GM19438 (cell line): ENCODE data around the gene SERPINA12.

Experiments used
- ATAC-seq: cut with Tn5 transposase; IDR thresholded peaks from one replicate; pipeline ENCODE4 v1.9.1; 2021; ENCODE audit warnings: low read depth; ENCODE audit not compliant: unreplicated experiment

The SERPINA12 gene, protein sequence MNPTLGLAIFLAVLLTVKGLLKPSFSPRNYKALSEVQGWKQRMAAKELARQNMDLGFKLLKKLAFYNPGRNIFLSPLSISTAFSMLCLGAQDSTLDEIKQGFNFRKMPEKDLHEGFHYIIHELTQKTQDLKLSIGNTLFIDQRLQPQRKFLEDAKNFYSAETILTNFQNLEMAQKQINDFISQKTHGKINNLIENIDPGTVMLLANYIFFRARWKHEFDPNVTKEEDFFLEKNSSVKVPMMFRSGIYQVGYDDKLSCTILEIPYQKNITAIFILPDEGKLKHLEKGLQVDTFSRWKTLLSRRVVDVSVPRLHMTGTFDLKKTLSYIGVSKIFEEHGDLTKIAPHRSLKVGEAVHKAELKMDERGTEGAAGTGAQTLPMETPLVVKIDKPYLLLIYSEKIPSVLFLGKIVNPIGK

DNA sequence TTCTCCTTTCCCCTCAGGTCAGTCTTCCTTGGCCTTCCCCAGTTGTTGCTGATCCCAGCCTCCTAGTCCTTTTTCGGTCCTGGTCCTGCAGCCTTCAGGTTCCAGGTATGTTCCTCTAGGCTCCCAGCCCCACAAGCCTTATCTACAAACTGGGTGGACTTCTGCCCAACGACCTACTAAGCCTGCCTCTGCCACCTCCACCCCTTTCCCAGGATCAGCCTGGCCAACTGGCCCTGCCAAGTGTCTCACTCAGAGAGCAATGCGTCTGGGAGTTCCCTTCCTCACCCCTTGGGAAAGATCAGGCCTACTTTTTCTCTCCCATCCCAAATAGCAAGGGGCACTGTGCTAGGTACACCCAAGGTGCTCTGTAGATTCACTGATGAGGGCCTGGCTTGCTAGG lies at the start of gene SERPINA12:
Gene SERPINA12, minus strand, starts transcription at position 114 of the 400 bp plus-strand sequence. CDS start 11,072 bp downstream, outside the sequence.
- ATAC-seq = no peak

DNA sequence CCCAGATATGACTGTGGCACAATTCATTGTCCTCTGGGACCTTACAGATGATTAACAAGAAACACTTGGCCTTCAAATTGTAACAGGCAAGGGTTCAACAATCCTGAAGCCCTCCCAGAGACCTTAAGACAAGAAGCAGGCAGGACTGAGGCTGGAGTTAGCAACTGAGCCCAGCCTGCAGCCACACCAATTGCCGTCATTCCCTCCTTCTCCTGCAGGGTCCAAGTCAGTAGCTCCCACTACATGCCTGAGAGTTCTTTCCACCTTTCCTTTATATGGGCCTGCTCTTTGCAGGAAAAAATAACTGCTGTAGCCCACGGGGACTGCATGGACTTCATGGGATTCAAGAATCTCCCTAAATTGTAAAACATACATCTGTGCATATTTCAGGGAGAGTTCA lies 49.6 kb upstream of the SERPINA12 start:
- no peak for ATAC-seq

DNA sequence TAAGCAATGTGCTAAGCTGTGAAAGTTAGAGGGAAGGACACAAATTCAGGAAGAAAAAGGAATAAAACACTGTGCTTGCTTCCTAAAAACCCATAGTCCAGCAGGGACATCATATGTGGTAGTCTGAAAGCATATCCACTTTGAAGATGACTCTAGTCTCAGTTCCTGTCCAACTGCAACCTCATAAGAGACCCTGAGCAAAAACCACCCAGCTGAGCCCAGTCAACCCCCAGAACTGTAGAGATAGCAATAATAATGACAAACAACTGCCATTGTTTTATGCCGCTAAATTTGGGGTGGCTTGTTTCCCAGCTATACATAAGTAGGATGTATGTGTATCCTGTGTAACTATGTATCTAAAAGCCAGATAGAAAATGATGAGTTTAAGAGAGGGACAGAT lies 48.1 kb upstream of the SERPINA12 start:
- ATAC-seq = no peak

DNA sequence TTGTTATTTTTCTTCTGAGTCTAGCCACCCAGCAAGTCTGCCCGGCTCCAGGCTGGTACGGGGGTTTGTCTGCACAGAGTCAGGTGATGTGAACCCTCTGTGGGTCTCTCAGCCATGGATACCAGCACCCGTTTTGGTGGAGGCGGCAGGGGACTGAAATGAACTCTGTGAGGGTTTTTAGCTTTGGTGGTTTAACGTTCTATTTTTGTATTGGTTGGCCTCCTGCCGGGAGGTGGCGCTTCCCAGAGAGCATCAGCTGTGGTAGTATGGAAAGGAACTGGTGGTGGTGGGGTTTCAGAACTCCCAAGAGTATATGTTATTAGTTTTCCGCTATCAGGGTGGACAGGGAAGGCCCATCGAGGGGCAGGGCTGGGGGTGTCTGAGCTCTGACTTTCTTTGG lies 46.7 kb upstream of the SERPINA12 start:
- ATAC-seq = no peak

DNA sequence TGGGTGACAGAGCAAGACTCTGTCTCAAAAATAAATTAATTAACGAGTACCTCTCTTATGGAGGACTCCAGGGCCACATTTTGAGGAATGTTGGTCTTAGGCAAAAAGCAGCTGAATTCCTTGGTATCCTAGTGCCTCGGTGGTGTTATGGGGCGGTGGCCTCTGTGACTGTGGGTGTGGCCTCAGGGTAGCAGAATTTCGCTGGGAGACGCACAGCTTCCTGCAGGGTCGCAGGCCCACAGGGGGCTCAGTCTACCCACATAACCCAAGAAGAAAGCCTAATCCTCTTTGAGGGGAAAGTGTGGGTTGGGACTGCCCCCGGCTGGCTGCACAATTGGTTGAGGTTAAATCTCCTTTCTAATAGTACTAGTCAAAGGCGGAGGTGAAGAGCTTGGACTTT lies 40.8 kb upstream of the SERPINA12 start:
- ATAC-seq = no peak

DNA sequence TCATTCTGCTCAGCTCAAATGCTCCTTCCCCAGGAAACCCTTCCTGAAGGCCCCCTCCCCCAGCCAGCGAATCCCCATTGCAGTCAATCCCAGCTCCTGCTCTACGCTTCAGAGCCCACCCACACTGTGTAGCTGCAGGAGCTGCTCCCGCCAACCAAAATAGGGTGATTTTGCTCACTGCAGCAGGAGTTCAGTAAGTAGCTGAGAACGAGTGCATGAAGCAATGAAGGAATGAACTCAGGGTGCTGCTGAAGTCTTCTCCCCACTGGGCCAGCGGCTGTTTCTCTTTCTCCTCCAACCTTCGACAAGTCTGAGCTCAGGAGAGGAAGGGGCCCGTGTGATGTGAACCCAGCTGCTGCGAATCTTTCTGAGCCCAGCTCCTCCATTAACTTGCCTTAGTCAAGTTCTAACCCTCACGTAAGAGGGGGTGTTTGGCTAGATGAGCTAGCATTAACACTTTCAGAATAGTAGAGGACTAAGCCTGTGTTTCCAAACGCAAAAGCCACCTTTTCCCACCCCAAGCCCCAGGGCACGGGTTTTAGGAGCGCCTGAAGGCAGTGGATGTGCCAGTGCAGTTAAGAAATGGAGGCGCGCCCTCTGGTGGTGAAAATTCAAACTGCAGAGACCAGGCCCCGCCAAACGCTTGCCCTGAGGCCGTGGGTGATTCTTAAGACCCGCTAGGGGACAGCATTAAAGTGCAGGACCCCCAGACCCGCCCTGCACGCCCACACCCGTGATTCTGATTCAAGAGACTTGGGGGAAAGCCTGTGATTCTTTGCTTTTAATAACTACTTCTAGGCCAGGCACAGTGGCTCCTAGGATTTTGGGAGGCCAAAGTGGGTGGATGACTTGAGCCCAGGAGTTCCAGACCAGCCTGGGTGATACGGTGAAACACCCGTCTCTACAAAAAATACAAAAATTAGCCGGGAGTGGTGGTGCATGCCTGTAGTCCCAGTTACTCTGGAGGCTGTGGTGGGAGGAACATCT lies 40.0 kb upstream of the SERPINA12 start:
- no peak for ATAC-seq

DNA sequence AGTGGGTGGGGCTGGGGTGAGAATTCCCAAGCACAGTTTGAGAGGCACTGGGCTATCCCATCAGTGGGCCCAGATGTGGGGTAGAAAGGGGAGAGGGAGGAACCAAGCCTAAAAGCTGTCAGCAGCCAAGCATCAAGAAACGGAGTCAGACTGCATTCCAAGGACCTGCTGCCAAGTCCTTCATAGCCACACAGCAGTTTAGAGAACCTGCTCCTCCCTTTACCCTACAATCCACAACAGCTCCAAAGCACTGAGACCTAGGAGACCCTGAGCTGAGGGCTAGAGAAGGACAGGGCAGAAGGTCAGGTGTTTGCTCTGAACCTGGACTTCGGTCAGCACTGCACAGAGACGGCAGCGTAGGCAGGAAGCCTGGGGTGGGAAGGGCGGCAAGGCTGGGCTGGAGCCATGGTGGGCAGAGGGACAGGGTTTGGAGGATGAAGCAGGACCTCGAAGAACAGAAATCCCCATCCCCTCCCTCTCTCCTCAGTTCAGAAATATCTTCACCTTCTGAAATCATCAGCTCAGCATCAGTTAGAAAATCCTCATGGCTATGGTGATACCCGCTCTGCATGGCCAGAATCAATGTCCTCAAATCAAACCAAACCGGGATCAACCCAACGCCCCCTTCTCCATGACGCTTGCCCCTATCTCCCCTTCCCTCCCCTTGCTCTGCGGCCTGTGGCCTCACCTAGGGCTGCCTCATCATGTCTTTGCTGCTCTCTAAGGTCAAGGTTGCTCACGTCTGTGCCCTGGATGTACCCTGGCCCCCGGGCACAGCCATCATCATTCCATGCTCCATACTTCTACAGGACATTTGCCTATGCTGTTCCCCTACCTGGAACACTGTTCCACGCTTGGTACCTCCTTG lies 39.1 kb upstream of the SERPINA12 start:
- ATAC-seq = no peak

DNA sequence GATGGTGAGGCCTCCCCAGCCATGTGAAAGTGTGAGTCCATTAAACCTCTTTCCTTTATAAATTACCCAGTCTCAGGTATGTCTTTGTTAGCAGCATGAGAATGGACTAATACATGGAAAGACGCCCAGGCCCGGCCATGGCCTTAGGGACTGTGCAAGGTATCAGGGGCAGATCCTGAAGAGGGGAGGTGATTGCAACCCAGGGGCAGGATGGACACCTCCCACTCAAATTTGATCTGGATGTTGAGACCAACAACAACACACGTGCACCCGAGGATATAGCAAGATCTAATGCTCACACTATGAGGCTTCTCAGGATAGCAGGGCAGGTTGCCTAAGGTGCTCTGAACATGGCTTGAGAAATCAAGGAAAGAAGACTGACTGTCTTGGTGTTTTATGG lies 38.5 kb upstream of the SERPINA12 start:
- no peak for ATAC-seq

DNA sequence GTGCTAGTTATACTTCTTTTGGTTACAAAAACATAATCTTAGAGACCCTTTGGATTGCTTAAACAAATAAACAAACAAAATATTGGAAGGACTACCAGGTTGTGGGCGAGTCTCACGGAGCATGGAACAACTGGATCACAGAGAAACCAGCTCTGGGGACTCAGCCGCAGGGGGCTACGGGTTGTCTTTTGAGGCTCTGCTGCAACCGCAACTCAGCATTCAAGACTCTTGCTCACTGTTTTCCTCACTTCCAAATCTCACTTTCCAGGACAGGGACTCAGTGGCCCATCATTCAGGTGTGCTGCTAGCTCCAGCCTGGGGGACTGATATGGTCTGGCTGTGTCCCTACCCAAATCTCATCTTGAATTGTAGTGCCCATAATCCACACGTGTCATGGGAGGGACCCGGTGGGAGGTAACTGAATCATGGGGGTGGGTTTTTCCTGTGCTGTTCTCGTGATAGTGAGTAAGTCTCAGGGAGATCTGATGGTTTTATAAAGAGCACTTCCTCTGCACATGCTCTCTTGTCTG lies 37.9 kb upstream of the SERPINA12 start:
- ATAC-seq = no peak

DNA sequence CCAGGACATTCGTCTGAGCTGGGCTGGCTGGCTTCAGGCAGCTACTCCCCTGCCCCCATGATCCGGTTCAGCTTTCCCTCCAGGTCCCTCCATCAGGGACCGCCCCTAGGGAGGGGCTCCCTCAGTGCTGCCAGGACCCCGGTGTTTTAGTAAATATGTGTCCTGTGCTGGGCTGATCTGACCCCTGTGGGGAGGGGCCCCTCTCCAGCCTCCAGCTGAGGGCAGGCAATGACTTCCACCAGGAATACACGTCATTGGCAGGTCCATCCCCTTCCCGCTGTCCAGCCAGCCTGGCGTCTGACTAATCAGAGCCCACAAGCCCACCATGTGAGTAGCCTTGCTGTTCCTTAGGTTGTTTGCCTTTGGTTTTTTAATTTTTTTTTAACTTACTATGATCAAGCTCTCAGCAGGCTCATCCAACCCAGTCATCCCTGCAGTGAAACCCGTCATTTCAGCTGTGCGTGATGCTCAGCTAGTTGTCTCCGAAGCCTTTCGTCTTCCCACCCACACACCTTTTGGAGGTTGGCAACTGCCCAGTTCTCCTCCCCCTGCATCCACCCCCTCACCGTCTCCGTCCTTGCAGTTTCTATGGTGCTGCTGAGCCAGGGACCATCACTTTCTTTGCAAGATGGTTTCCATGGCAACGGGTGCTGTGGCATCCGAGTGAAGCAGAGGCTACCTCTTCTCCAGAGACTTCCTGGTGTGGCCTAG lies 36.0 kb upstream of the SERPINA12 start:
- no peak for ATAC-seq

DNA sequence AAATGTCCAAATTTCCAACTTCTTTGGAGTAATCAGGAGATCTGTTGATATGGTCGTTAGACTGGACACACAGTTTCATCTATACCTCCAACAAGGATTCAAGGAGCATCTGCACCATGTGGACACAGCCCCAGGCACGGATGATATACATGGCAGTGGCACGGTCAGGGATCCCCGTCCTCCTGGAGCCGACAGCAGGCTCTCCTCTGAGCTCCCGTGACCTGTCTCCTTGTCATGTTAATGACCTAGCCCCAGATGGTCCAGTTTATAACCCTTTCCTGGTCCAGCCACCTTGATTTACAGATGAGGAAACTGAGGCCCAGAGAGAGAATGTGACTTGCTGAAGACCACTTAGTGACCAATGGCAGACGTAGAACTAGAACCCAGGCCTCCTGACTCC lies 35.5 kb upstream of the SERPINA12 start:
- no peak for ATAC-seq

DNA sequence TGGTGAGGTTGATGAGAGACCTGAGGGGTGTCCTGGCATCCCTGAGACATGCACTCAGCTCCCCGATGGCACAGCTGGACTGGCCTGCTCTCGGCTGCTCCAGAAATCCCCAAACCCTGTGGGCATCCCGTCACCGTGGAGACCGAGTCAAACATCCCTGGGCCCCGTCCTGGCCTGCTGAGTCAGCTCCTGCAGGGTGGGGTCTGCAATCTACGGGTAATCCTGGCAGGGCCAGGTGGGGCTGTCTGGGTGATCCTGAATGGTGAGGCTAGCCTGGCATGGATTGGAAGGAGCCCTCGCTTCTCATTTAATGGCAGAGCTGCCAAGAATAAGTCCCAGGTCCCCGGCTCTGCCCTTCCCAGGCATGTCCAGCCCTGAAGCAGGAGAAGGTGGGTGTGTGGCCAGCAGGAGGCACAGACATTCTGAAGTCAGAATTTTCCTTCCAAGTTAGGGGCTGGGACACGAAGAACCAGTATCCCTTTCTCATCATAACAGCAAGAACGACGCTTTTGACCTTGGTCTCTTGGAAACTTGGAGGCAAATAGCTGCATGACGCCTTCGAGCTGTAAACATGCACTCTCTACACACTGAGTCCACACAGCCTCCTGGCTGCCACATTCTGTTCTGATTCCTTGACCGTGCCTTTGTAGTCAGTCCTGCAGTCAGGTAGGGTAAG lies 34.3 kb upstream of the SERPINA12 start:
- no peak for ATAC-seq

DNA sequence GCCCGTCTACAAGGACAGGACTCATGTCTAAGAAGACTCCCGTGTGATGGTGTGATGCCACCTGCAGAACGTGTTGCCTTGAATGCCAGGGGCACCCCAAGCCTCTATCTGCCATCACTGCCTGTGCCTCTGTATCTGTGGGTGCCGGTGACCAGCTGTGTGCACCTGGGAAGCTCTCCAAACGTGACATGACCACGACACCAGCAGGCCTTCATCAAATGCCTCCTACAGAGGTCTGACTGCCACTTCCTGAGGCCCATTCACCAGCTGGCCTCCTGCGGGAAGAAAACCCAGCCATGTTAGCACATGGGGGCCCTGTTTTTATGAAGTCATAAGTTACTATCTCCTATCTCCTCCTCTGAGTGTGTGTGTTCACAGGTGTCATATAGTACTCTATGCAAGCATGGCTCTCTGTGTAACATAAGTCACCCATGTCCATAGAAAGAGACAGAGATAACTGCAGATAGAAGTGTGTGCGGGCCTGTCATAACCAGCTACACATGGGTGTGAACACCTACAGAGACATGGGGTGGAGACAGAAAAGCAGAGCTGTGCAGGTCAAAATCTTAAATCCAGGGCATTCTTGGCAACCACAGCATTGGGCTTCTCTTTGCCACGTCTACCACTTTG lies 33.7 kb upstream of the SERPINA12 start:
- no peak for ATAC-seq

DNA sequence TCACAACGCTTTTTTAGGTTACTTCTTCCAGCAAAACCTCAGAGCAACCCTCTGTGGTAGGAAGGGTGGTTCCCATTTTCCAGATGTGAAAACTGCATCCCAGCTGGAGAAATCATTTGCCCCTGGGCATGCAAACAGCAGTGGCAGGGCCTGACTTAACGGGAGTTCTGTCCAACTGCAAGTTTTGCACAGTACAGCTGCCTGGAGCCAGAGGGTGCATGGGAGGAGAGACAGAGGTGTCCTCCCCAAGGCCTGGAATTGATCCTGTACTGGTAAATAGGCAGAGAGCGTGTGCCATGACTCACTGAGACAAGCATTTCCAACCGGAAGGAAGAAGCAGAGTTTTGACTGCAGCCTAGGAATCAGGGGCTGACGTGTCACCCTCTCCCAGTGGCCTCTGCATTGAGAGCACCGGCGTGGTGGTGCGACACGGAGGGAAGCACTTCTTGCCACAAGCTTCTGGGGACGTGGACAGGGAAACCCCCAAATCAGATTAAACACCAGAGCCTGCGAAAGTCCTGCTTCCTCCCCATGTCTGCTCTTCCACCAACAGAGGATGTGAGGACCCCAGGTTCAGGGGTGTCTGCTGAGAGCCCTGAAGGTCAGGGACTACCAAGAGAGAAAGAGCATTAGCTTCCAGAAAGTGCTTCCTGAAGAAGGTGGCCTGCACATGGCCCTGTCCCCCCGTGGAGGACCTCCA lies 33.0 kb upstream of the SERPINA12 start:
- no peak for ATAC-seq

DNA sequence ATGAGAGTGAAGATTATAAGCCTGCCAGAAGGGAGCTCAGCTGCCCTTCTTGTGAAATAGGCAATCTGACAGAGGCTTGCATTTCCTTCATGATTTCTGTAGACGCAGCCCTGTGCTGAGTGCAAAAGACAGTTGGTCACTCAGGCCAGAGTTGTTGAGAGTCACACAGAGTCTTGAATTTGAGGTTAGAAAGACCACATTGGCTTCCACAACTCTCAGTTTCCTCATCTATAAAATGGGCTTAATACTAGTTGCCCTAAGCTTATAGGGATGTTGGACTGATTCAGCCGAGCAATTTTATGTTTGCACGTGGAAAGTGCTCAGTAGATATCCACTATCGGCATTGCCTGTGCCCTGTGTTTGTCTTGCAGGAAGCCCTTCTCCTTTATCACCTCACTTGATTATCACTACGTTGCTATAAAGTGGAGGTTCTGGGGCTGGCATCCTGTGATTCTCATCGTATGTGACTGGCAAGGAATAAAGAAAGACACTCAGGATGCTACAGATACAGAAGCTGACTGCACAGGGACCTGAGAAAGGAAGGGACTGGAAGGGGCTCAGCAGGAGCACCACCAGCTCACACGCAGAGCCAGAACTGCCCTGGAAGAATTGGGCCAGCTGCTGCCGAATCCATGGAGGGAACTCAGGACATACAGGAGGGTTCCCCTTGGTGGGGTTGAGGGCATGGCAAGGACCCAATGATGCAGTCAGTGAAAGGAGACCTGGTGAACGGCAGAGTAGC lies 32.1 kb upstream of the SERPINA12 start:
- no peak for ATAC-seq

DNA sequence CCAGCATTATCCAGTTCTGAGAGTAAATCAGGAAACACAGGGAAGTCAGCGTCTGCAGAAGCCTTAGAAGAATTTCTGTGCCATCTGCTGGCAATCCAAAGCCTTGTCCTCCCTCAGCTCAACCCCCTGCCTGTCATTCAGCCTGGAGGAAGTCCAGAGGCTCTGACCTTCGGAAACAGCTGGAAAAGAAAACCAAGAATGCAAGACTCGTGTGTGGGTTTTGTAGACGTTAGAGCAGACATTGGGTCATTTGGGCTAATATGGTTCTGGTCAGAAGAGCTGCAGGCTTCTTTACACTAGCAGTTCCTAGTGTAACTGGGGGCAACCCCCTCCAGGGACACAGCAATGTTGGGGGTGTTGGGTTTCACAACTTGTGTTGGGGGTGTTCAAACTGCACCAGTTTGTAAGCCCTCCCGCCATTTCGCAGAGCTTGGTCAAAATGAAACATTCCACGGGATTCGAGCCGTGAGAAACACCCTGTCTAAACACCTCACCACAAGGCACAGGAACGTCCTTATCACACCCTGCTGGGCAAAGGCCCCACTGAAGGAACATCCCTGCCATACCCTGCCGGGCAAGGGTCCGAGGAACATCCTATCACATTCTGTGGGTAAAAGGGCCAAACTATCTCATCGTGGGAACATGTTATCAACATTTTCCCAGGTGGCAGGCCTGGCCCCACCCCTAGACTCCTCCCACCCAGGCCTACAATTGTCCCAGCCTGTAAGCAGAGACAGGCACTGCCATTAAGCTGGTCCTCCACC lies 30.9 kb upstream of the SERPINA12 start:
- no peak for ATAC-seq

DNA sequence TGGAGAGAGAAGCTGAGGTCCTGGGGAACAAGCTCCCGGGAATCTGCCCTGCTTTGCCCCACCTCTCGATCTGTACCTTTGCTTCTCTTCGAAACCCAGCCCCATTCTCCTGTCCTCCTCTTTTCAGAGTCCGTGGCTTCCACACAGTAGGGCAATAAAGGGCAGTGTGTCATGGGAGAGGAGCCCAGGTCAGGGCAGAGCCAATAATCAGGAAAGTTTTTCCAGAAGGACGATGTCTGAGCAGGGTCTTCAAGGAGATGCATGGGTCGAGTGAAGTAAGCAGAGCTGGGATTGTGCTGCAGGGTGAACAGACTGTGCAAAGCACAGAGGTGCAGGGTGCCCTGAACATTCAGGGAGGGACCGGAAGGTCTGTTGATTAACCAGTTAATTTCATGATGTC lies 29.9 kb upstream of the SERPINA12 start:
- no peak for ATAC-seq
